Progenitor cell of endocrine pancreas (in vitro differentiated cells): ENCODE measurements around the gene ARHGEF2. TPM values are rescaled to one million over a fixed set of nuclear protein-coding genes. Genes with fewer than 3 reads are reported as not detected.

Experiments used
- DNase-seq: peaks from one replicate; pipeline ENCODE4 v3.0.0; 2021; ENCODE audit warnings: low spot score; ENCODE audit not compliant: unreplicated experiment
- H3K27ac Mint-ChIP-seq: 2 replicates; pipeline ENCODE4 v1.8.0; 2021; ENCODE audit warnings: mild to moderate bottlenecking, moderate library complexity, mixed read lengths
- H3K27me3 Mint-ChIP-seq: 2 replicates; pipeline ENCODE4 v1.8.0; 2021; ENCODE audit warnings: mixed read lengths
- H3K36me3 Mint-ChIP-seq: 2 replicates; pipeline ENCODE4 v1.8.0; 2022; ENCODE audit warnings: mixed read lengths; ENCODE audit not compliant: insufficient read depth
- H3K4me1 Mint-ChIP-seq: 2 replicates; pipeline ENCODE4 v1.8.0; 2021; ENCODE audit warnings: low read depth, mixed read lengths
- H3K4me3 Mint-ChIP-seq: 2 replicates; pipeline ENCODE4 v1.8.0; 2021; ENCODE audit warnings: low read depth, mild to moderate bottlenecking, moderate library complexity, mixed read lengths
- H3K9me3 Mint-ChIP-seq: 2 replicates; pipeline ENCODE4 v1.8.0; 2021; ENCODE audit warnings: low read depth, mixed read lengths
- CTCF ChIP-seq: fragments of 200-600 bp; sonication (generic); IDR thresholded peaks from one replicate; pipeline ENCODE4 v1.5.0; 2021; ENCODE audit warnings: antibody characterized with exemption, mild to moderate bottlenecking; ENCODE audit not compliant: unreplicated experiment
- total RNA-seq: library from RNA; stranded (reverse); gene quantifications from 2 replicates; pipeline ENCODE4 v1.2.1, GENCODE V29; 2021

The ARHGEF2 gene
- total RNA-seq, 1 donor from 2014 or later = 103 TPM

GRCh38 chr1:156021093-156021428, 42.7 kb upstream of the ARHGEF2 start:
- H3K27ac Mint-ChIP-seq = peak overlapping the region; percentile 94
- H3K4me3 Mint-ChIP-seq = peak overlapping the region; percentile 86
- H3K9me3 Mint-ChIP-seq = no peaks in the 10 kb centered on the region
- TF ChIP-seq CTCF = no peak
- peaks cover 11% of the 10 kb centered on the region for H3K36me3 Mint-ChIP-seq
- no peak for DNase-seq
- peaks cover 5% of the 10 kb centered on the region for H3K27me3 Mint-ChIP-seq
- H3K4me1 Mint-ChIP-seq = peaks cover 13% of the 10 kb centered on the region

GRCh38 chr1:156020293-156021092, 42.1 kb upstream of the ARHGEF2 start, which contains the start of gene SSR2:
SSR2 (minus strand) TSS chr1:156020951; CDS start chr1:156020167, 784 bp downstream.
- DNase-seq = peak; percentile 66
- peaks cover 5% of the 10 kb centered on the region for H3K27me3 Mint-ChIP-seq
- peak within 1 kb of the TSS; percentile 94 for H3K27ac Mint-ChIP-seq
- no peak for TF ChIP-seq CTCF
- peaks cover 11% of the 10 kb centered on the region for H3K36me3 Mint-ChIP-seq
- H3K9me3 Mint-ChIP-seq = no peaks in the 10 kb centered on the region
- peak within 1 kb of the TSS; percentile 86 for H3K4me3 Mint-ChIP-seq
- H3K4me1 Mint-ChIP-seq = peaks cover 12% of the 10 kb centered on the region

GRCh38 chr1:156019946-156020292, 41.6 kb upstream of the ARHGEF2 start:
- Mint-ChIP-seq H3K27ac (peak overlapping the region; percentile 94), H3K4me1 (peaks cover 12% of the 10 kb centered on the region), H3K9me3 (no peaks in the 10 kb centered on the region), H3K36me3 (peaks cover 12% of the 10 kb centered on the region), H3K4me3 (peak overlapping the region; percentile 86), H3K27me3 (peaks cover 5% of the 10 kb centered on the region)
- no peak for TF ChIP-seq CTCF
- no peak for DNase-seq

- no peak for TF ChIP-seq CTCF
- Mint-ChIP-seq H3K36me3 (peaks cover 35% of the 10 kb centered on the region), H3K4me3 (no peak overlapping the region), H3K27ac (no peak overlapping the region), H3K27me3 (no peaks in the 10 kb centered on the region), H3K4me1 (peaks cover 6% of the 10 kb centered on the region), H3K9me3 (no peaks in the 10 kb centered on the region)
- DNase-seq = no peak
Observed at GRCh38 chr1:156014829-156015228, 36.5 kb upstream of the ARHGEF2 start.

GRCh38 chr1:156012051-156012817, 33.9 kb upstream of the ARHGEF2 start:
- Mint-ChIP-seq H3K36me3 (peaks cover 39% of the 10 kb centered on the region), H3K4me3 (no peak overlapping the region), H3K4me1 (peaks cover 12% of the 10 kb centered on the region), H3K9me3 (no peaks in the 10 kb centered on the region), H3K27ac (no peak overlapping the region), H3K27me3 (no peaks in the 10 kb centered on the region)
- no peak for TF ChIP-seq CTCF
- DNase-seq = no peak
